GM12891 (cell line): ENCODE measurements around the gene UCKL1.

Experiments used
- PAX5 ChIP-seq: IDR thresholded peaks from 2 replicates; pipeline ENCODE4 v1.6.1; 2011; ENCODE audit warnings: low read length, moderate library complexity, mild to moderate bottlenecking; ENCODE audit not compliant: insufficient read depth, severe bottlenecking
- POLR2A ChIP-seq: IDR thresholded peaks from 2 replicates; pipeline ENCODE4 v1.6.1; 2011; ENCODE audit warnings: low read depth, low read length, control low read depth
- POLR2AphosphoS5 ChIP-seq: IDR thresholded peaks from 2 replicates; pipeline ENCODE4 v1.6.1; 2011; ENCODE audit warnings: low read depth, low read length, control low read depth
- POU2F2 ChIP-seq: IDR thresholded peaks from 2 replicates; pipeline ENCODE4 v1.6.1; 2011; ENCODE audit warnings: low read depth, mild to moderate bottlenecking, control low read depth, low read length, moderate library complexity
- SPI1 ChIP-seq: IDR thresholded peaks from 2 replicates; pipeline ENCODE4 v1.6.1; 2011; ENCODE audit warnings: low read depth, low read length, control low read depth
- TAF1 ChIP-seq: IDR thresholded peaks from 2 replicates; pipeline ENCODE4 v1.6.1; 2011; ENCODE audit warnings: low read depth, low read length, control low read depth

- no peak for TF ChIP-seq POLR2A
- TF ChIP-seq TAF1 = no peak
- no peak for TF ChIP-seq POLR2AphosphoS5
- TF ChIP-seq SPI1 = no peak
- no peak for TF ChIP-seq POU2F2
- no peak for TF ChIP-seq PAX5
Observed at GRCh38 chr20:63953764-63954429, 2.3 kb downstream of the UCKL1 start.
